Measurements from ENCODE around the gene DNAJB2. TPM values are rescaled to one million over a fixed set of nuclear protein-coding genes. Genes with fewer than 3 reads are reported as not detected.

Gene DNAJB2
- total RNA-seq, 1 experiment from 2014 or later: 36.2 TPM

DNA sequence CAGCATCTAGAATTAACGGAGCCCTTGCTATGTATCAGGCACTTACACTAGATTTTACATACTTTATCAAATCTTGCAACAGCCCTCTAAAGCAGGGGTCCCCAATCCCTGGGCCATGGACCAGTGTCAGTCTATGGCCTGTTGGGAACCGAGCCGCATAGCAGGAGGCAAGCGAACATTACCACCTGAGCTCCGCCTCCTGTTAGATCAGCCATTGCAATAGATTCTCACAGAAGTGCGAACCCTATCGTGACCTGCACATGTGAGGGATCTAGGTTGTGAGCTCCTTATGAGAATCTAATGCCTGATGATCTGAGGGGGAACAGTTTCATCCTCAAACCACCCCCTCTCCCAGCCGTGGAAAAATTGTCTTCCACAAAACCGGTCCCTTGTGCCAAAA, 13.4 kb downstream of the DNAJB2 start:
- RAD21 ChIA-PET (ENCODE audit: low non-redundant PET in 1 of 2, low total read pairs in 2 of 2, uncharacterized antibody in 2 of 2, unreplicated experiment in 2 of 2): no interaction called here
- Histone ChIP-seq H3K27ac (ENCODE audit: low read depth, low read length) (no peak overlapping the region), H3K4me3 (replicated peaks in 1 of 2; ENCODE audit: low read depth in 1 of 2, low read length in 2 of 2) (no peak overlapping the region), H3K9me3 (ENCODE audit: control insufficient read depth in 1 of 2, insufficient read depth in 1 of 2, low read depth in 1 of 2, low read length in 2 of 2) (no peaks in the 10 kb centered on the region), H3K4me1 (ENCODE audit: control insufficient read depth in 1 of 2, insufficient read depth in 2 of 2, low read length in 2 of 2) (peaks cover 7 to 22% of the 10 kb centered on the region in 2 experiments; a peak in 3 of 4 replicates), H3K9ac (ENCODE audit: low read length) (no peak overlapping the region), H2AFZ (ENCODE audit: low read depth, low read length, poor library complexity, severe bottlenecking) (no peak overlapping the region), H3K9me2 (ENCODE audit: insufficient read depth) (no peaks in the 10 kb centered on the region), H3K36me3 (ENCODE audit: control insufficient read depth in 1 of 2, insufficient read depth in 2 of 2, low read length in 2 of 2) (no peaks in the 10 kb centered on the region), H4K20me1 (ENCODE audit: insufficient read depth) (no peaks in the 10 kb centered on the region), H3K79me2 (ENCODE audit: insufficient read depth, low read length) (no peaks in the 10 kb centered on the region), H3K27me3 (ENCODE audit: insufficient read depth, low read length) (no peaks in the 10 kb centered on the region), H3K4me2 (ENCODE audit: low read length) (no peak overlapping the region)
- ATAC-seq: no peak
- no peak for DNase-seq (ENCODE audit: low read depth, low spot score)
- intact Hi-C loops (cut with micrococcal nuclease): no loop called here
- BruUV-seq (replicated peaks): no TSS peak
- TF ChIP-seq, protein P1, sequence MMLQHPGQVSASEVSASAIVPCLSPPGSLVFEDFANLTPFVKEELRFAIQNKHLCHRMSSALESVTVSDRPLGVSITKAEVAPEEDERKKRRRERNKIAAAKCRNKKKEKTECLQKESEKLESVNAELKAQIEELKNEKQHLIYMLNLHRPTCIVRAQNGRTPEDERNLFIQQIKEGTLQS (IDR thresholded peaks at IDR 0.05): no peak
- TF ChIP-seq POLR2AphosphoS5 (IDR thresholded peaks at IDR 0.05; ENCODE audit: low read depth, low read length) (no peak), JUND (IDR thresholded peaks at IDR 0.05) (no peak), ZNF274 (IDR thresholded peaks at IDR 0.05; ENCODE audit: low read depth, low read length) (no peak), POLR2A (IDR thresholded peaks at IDR 0.05; ENCODE audit: borderline replicate concordance, extremely low read depth, insufficient read depth, insufficient read length) (no peak), YY1 (IDR thresholded peaks at IDR 0.05; ENCODE audit: extremely low read depth, insufficient replicate concordance, low read depth, low read length) (no peak), EGR1 (IDR thresholded peaks at IDR 0.05; ENCODE audit: low read depth) (no peak), SP1 (IDR thresholded peaks at IDR 0.05; ENCODE audit: low read depth) (no peak), SIN3A (IDR thresholded peaks at IDR 0.05; ENCODE audit: low read depth) (no peak), CEBPB (IDR thresholded peaks at IDR 0.05; ENCODE audit: low read depth) (no peak)
- TF ChIP-seq, protein P2, sequence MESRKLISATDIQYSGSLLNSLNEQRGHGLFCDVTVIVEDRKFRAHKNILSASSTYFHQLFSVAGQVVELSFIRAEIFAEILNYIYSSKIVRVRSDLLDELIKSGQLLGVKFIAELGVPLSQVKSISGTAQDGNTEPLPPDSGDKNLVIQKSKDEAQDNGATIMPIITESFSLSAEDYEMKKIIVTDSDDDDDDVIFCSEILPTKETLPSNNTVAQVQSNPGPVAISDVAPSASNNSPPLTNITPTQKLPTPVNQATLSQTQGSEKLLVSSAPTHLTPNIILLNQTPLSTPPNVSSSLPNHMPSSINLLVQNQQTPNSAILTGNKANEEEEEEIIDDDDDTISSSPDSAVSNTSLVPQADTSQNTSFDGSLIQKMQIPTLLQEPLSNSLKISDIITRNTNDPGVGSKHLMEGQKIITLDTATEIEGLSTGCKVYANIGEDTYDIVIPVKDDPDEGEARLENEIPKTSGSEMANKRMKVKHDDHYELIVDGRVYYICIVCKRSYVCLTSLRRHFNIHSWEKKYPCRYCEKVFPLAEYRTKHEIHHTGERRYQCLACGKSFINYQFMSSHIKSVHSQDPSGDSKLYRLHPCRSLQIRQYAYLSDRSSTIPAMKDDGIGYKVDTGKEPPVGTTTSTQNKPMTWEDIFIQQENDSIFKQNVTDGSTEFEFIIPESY (IDR thresholded peaks at IDR 0.05; ENCODE audit: extremely low read depth, insufficient replicate concordance, low read length): no peak
- TF ChIP-seq, protein P3, sequence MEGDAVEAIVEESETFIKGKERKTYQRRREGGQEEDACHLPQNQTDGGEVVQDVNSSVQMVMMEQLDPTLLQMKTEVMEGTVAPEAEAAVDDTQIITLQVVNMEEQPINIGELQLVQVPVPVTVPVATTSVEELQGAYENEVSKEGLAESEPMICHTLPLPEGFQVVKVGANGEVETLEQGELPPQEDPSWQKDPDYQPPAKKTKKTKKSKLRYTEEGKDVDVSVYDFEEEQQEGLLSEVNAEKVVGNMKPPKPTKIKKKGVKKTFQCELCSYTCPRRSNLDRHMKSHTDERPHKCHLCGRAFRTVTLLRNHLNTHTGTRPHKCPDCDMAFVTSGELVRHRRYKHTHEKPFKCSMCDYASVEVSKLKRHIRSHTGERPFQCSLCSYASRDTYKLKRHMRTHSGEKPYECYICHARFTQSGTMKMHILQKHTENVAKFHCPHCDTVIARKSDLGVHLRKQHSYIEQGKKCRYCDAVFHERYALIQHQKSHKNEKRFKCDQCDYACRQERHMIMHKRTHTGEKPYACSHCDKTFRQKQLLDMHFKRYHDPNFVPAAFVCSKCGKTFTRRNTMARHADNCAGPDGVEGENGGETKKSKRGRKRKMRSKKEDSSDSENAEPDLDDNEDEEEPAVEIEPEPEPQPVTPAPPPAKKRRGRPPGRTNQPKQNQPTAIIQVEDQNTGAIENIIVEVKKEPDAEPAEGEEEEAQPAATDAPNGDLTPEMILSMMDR (IDR thresholded peaks at IDR 0.05 in 2 of 3, conservative IDR thresholded peaks at IDR 0.05 in 1 of 3; ENCODE audit: borderline replicate concordance in 1 of 3, insufficient read depth in 1 of 3, low read depth in 2 of 3, low read length in 2 of 3): no peak
- CTCF ChIA-PET: interaction anchor here (4.5 kb wide), 1 partner anchor 14 kb away, joined by 71 read pairs; the partner anchor contains the start of gene DNAJB2
- POLR2A ChIA-PET: no interaction called here
